SJCRH30 (cell line): Measurements from ENCODE around the gene RAB40C. TPM values are rescaled to one million over a fixed set of nuclear protein-coding genes. Genes with fewer than 3 reads are reported as not detected.

Source experiments
- DNase-seq, 2 experiments: peaks; one replicate each; pipeline ENCODE4 v3.0.0-alpha.2; 2015 to 2020
- H3K27ac ChIP-seq: fragments of 250-450 bp; sonication (Bioruptor Pico); 2 replicates; pipeline ENCODE4 v1.5.1; 2020; ENCODE audit warnings: mild to moderate bottlenecking, moderate library complexity
- H3K27me3 ChIP-seq: fragments of 250-450 bp; sonication (Bioruptor Pico); 2 replicates; pipeline ENCODE4 v1.5.1; 2020; ENCODE audit warnings: mild to moderate bottlenecking, moderate library complexity
- H3K36me3 ChIP-seq: fragments of 250-450 bp; sonication (Bioruptor Pico); 2 replicates; pipeline ENCODE4 v1.5.1; 2020; ENCODE audit warnings: mild to moderate bottlenecking, moderate library complexity
- H3K4me1 ChIP-seq: fragments of 250-450 bp; sonication (Bioruptor Pico); 2 replicates; pipeline ENCODE4 v1.5.1; 2020; ENCODE audit warnings: mild to moderate bottlenecking, moderate library complexity
- H3K4me3 ChIP-seq: fragments of 250-450 bp; sonication (Bioruptor Pico); 2 replicates; pipeline ENCODE4 v1.5.1; 2020; ENCODE audit warnings: mild to moderate bottlenecking, moderate library complexity
- H3K9me3 ChIP-seq: fragments of 250-450 bp; sonication (Bioruptor Pico); replicated peaks from 2 replicates; pipeline ENCODE4 v1.5.1; 2020; ENCODE audit warnings: mild to moderate bottlenecking, moderate library complexity
- total RNA-seq: library from RNA; depleted of rRNA; stranded (reverse); fragments of >200 nt; shearing (Covaris generic); gene quantifications from 2 replicates; pipeline ENCODE4 v1.2.3, GENCODE V29; 2014; rRNA removed

RAB40C gene
- total RNA-seq: 13.2 and 14.4 TPM in 2 replicates

GRCh38 chr16:589658-590187, at the start of gene RAB40C:
Gene RAB40C, plus strand, starts transcription at chr16:590066. Its CDS starts 226 bp downstream, at chr16:590292.
- H3K9me3 ChIP-seq: no peaks in the 10 kb centered on the region
- H3K27ac ChIP-seq: peak within 1 kb of the TSS; percentile 88
- H3K4me1 ChIP-seq: no peaks in the 10 kb centered on the region
- peak; percentile 98 to 99 for DNase-seq
- no peaks in the 10 kb centered on the region for H3K36me3 ChIP-seq
- H3K27me3 ChIP-seq: no peaks in the 10 kb centered on the region
- peak within 1 kb of the TSS; percentile 98 for H3K4me3 ChIP-seq

GRCh38 chr16:540645-541340, 49.1 kb upstream of the RAB40C start:
- no peaks in the 10 kb centered on the region for H3K27me3 ChIP-seq

GRCh38 chr16:543301-544164, 46.3 kb upstream of the RAB40C start:
- H3K4me3 ChIP-seq: no peak overlapping the region

More at GRCh38 chr16:540645-541340, 49.1 kb upstream of the RAB40C start:
- H3K9me3 ChIP-seq: no peaks in the 10 kb centered on the region
- H3K36me3 ChIP-seq: peaks cover 34% of the 10 kb centered on the region
- no peak overlapping the region for H3K27ac ChIP-seq
- no peak for DNase-seq
- H3K4me1 ChIP-seq: no peaks in the 10 kb centered on the region
- no peak overlapping the region for H3K4me3 ChIP-seq

GRCh38 chr16:544517-544916, 45.3 kb upstream of the RAB40C start:
- Histone ChIP-seq H3K27me3 (no peaks in the 10 kb centered on the region), H3K36me3 (peaks cover 31% of the 10 kb centered on the region), H3K4me1 (no peaks in the 10 kb centered on the region), H3K4me3 (no peak overlapping the region), H3K9me3 (0 out of 2 replicates have a peak, but pooled peaks cover 3% of the 10 kb centered on the region), H3K27ac (no peak overlapping the region)
- DNase-seq: no peak

More at GRCh38 chr16:543301-544164, 46.3 kb upstream of the RAB40C start:
- Histone ChIP-seq H3K4me1 (no peaks in the 10 kb centered on the region), H3K27me3 (no peaks in the 10 kb centered on the region), H3K27ac (no peak overlapping the region), H3K9me3 (0 out of 2 replicates have a peak, but pooled peaks cover 3% of the 10 kb centered on the region), H3K36me3 (peaks cover 24% of the 10 kb centered on the region)
- no peak for DNase-seq

- Histone ChIP-seq H3K4me1 (no peaks in the 10 kb centered on the region), H3K4me3 (no peak overlapping the region), H3K27ac (no peak overlapping the region), H3K27me3 (no peaks in the 10 kb centered on the region), H3K9me3 (0 out of 2 replicates have a peak, but pooled peaks cover 3% of the 10 kb centered on the region), H3K36me3 (peaks cover 42% of the 10 kb centered on the region)
- no peak for DNase-seq
Observed at GRCh38 chr16:546909-547770, 42.7 kb upstream of the RAB40C start.

- Histone ChIP-seq H3K27me3 (no peaks in the 10 kb centered on the region), H3K4me3 (no peak overlapping the region), H3K9me3 (0 out of 2 replicates have a peak, but pooled peaks cover 3% of the 10 kb centered on the region), H3K27ac (no peak overlapping the region), H3K36me3 (peaks cover 43% of the 10 kb centered on the region), H3K4me1 (no peaks in the 10 kb centered on the region)
- DNase-seq: no peak
Observed at GRCh38 chr16:548586-548985, 41.3 kb upstream of the RAB40C start.

- Histone ChIP-seq H3K4me3 (no peak overlapping the region), H3K27ac (no peak overlapping the region), H3K36me3 (peaks cover 43% of the 10 kb centered on the region), H3K27me3 (no peaks in the 10 kb centered on the region), H3K9me3 (0 out of 2 replicates have a peak, but pooled peaks cover 3% of the 10 kb centered on the region), H3K4me1 (no peaks in the 10 kb centered on the region)
- DNase-seq: no peak
Observed at GRCh38 chr16:549544-550263, 40.2 kb upstream of the RAB40C start.

- Histone ChIP-seq H3K36me3 (peaks cover 37% of the 10 kb centered on the region), H3K27ac (no peak overlapping the region), H3K9me3 (0 out of 2 replicates have a peak, but pooled peaks cover 3% of the 10 kb centered on the region), H3K4me3 (no peak overlapping the region), H3K4me1 (no peaks in the 10 kb centered on the region), H3K27me3 (no peaks in the 10 kb centered on the region)
- DNase-seq: no peak
Observed at GRCh38 chr16:551210-551609, 38.7 kb upstream of the RAB40C start.

GRCh38 chr16:552171-552570, 37.7 kb upstream of the RAB40C start:
- Histone ChIP-seq H3K9me3 (0 out of 2 replicates have a peak, but pooled peaks cover 3% of the 10 kb centered on the region), H3K27ac (no peak overlapping the region), H3K27me3 (peaks cover under 1% of the 10 kb centered on the region; the same call in 1 of the 2 replicates), H3K4me1 (no peaks in the 10 kb centered on the region), H3K36me3 (peaks cover 37% of the 10 kb centered on the region), H3K4me3 (no peak overlapping the region)
- no peak for DNase-seq

GRCh38 chr16:553601-554296, 36.1 kb upstream of the RAB40C start:
- Histone ChIP-seq H3K27ac (no peak overlapping the region), H3K36me3 (peaks cover 23% of the 10 kb centered on the region), H3K4me3 (no peak overlapping the region), H3K27me3 (peaks cover 14% of the 10 kb centered on the region; the same call in 1 of the 2 replicates), H3K9me3 (no peaks in the 10 kb centered on the region), H3K4me1 (no peaks in the 10 kb centered on the region; the same call in 1 of the 2 replicates)
- DNase-seq: no peak

GRCh38 chr16:554297-554621, 35.6 kb upstream of the RAB40C start:
- DNase-seq: no peak
- H3K27ac ChIP-seq: no peak overlapping the region
- H3K4me1 ChIP-seq: no peaks in the 10 kb centered on the region; the same call in 1 of the 2 replicates
- peaks cover 19% of the 10 kb centered on the region; the same call in 1 of the 2 replicates for H3K27me3 ChIP-seq
- no peak overlapping the region for H3K4me3 ChIP-seq
- H3K9me3 ChIP-seq: no peaks in the 10 kb centered on the region
- peaks cover 20% of the 10 kb centered on the region for H3K36me3 ChIP-seq

- no peak for DNase-seq
Observed at GRCh38 chr16:554640-555365, 35.1 kb upstream of the RAB40C start.

More at GRCh38 chr16:554640-555365, 35.1 kb upstream of the RAB40C start:
- no peaks in the 10 kb centered on the region; the same call in 1 of the 2 replicates for H3K4me1 ChIP-seq
- H3K4me3 ChIP-seq: no peak overlapping the region
- H3K27me3 ChIP-seq: peaks cover 22% of the 10 kb centered on the region; the same call in 1 of the 2 replicates
- H3K9me3 ChIP-seq: no peaks in the 10 kb centered on the region
- H3K36me3 ChIP-seq: peaks cover 15% of the 10 kb centered on the region
- no peak overlapping the region for H3K27ac ChIP-seq
